WI38 (cell line): ENCODE results near the gene FAM83F.

ENCODE experiments used
- H3K4me3 ChIP-seq: 2 replicates; pipeline ENCODE4 v1.5.1; 2011; ENCODE audit warnings: low read depth, mild to moderate bottlenecking, control low read depth, low read length
- TF ChIP-seq, protein P1 (sequence below): IDR thresholded peaks from 2 replicates; pipeline ENCODE4 v1.5.1; 2012; ENCODE audit warnings: low read depth, mild to moderate bottlenecking, control low read depth, low read length

Gene FAM83F

DNA sequence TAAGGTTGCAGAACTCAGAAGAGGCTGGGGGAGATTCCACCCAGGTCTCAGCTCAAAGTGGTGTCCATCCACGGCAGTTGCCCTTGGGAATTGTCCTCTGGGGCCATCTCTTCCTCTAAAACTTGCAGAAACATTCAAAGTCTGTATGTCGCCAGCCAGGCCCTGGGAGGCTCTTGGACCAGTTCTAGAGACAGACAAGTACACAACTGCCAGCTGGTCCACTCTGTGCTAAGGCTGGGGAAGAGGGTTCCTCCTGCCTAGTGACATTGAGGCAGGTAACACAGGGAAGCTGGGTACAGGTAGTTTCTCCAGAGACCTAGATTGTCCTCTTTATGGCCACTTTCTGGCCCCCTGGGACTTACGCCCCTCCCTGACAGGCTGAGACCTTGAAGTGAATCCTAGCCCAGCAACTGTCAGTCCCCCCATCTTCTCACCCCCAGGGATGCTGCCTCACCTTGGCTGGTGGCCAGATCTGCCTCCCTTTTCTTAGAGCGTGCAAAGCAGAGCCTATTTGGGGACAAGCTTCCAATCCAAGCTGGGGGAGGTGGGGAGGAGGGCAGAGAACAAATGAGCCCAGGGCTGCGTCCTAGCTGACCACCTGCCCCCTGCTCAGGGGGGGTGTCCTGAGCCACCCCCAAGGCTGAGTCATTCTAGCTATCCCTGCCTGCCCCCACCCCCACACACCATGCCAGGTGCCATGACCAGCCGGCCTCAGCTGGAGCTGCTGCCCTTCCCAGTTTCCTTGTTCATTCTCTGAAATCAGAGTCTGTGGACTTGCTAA lies 8.4 kb downstream of the FAM83F start:
- no peak overlapping the region for H3K4me3 ChIP-seq
- TF ChIP-seq, protein P1, sequence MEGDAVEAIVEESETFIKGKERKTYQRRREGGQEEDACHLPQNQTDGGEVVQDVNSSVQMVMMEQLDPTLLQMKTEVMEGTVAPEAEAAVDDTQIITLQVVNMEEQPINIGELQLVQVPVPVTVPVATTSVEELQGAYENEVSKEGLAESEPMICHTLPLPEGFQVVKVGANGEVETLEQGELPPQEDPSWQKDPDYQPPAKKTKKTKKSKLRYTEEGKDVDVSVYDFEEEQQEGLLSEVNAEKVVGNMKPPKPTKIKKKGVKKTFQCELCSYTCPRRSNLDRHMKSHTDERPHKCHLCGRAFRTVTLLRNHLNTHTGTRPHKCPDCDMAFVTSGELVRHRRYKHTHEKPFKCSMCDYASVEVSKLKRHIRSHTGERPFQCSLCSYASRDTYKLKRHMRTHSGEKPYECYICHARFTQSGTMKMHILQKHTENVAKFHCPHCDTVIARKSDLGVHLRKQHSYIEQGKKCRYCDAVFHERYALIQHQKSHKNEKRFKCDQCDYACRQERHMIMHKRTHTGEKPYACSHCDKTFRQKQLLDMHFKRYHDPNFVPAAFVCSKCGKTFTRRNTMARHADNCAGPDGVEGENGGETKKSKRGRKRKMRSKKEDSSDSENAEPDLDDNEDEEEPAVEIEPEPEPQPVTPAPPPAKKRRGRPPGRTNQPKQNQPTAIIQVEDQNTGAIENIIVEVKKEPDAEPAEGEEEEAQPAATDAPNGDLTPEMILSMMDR = no peak

DNA sequence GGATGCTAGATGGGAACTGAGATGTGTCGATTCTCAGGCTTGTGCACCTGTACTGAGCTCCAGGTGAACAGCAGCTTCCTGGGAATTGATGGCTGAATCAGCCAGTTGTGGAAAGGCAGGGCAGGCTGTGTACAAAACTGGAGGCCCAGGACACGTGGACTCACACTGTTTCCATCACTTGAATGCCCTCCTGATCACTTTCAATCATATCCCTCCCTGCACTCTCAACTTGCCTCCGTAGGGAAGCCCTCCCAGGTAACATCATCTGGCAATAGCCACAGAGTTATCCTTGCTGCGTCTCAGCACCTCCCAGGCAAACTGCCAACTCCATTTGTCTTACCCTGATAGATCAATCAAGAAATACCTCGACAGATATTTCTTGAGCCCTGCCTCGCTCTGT lies 10.1 kb downstream of the FAM83F start:
- TF ChIP-seq, protein P1 = no peak
- no peak overlapping the region for H3K4me3 ChIP-seq

DNA sequence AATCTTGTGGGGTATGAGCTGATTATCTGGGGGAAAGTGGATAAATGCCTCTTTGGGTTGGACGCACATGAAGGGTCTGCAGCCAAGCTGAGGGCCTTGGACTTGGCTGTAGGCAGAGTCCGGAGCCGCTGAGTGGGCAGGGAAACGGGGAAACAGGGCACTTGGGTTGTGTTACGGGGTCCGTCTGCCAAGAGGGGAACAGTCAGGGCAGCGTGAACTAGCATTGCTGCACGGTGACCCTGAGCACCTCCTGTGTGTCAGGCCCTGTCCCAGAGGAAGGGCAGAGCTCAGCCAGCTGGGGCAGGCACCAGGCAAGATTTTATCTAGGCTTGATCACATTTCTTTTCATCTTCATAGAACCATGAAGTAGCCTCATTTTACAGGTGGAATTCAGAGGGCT lies 11.9 kb downstream of the FAM83F start:
- no peak overlapping the region for H3K4me3 ChIP-seq
- TF ChIP-seq, protein P1 = no peak

DNA sequence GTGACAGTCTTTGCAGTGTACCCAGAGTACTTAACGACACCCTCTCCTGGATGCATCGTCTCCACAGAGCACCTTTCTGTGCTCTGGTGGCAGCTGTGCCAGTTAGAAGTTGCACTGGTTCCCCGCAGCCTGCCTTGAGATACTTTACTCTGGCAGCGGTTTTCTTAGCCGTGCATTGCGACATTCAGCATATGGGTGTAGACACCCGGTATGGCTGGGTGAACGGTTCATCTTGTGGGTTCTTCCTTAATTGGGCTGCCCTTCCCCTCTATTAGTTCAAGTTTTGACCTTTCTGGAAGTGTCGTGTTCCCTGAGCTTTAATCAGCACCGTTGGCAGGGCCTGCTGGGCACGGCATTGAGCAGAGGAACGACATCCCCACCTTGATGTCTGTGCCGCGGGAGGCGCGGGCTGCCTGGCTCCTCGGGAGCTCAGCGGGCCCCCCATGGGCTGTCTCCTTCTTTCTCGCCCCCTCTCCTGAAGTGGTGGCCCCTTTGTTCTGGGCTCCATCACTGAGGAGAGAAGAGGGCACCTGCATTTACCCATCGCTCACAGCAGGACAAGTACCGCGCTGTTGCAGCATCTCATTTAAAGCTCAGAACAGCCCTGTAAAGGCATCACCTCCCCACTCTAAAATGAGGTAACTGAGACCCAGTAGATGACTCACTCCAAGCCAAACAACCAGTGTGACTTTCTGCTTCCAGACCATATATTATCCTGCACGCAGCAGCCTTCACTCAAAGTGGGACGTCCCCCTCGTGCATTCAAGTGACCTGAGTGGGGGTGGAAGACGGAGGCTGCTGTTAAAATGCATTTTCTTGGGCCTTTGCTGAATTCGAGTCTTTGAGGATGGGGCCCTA lies 13.3 kb downstream of the FAM83F start:
- H3K4me3 ChIP-seq = no peak overlapping the region
- TF ChIP-seq, protein P1 = no peak

DNA sequence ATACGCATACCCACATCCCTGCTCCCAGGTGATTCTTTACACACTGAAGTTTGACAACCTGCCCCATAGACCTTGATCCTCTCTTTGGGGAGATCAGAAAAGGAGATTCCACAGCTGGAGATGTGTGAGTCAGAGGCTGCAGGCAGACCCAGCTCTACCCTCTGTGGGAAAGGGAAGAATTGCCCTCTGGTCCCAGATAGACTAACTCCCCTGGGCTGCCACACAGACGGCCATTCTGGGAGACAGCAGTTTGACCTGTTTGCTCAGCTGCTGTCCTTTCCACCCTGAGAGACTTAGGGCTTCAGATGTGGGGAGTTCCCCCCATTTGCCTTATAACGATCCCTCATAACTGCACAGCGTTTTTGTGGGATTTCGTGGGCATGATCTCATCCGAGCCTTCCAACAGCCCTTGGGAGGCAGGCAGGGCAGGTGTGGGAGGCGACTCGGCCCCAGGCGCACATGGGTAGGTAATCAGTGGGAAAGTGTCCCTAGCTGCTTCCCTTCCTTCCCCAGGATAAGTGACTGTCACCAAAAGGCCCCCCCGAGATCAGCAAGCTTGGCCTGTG lies 14.1 kb downstream of the FAM83F start:
- TF ChIP-seq, protein P1 = no peak
- H3K4me3 ChIP-seq = no peak overlapping the region

DNA sequence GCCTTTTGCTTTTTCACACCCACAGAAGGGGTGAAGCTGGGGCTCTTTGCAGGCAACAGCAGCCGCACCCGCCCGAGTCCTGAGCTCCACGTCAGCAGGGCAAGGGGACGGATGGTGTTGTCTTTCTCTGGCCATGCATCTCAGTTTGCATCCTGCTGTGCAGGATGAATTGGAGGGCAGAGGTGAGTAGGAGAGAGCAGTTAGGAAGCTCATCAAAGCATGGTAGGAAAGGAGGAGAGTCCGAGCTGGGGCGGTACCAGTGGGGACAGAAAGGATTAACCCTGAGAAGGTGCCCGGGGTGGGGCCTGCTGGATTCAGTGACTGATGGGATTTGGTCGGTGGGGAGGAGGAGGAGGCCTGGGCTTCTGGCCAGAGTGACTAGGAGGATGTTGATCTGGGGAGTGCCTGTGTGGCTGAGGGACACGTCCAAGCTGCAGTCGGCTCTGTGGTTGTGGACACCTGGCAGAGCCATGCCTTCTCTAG lies 14.6 kb downstream of the FAM83F start:
- TF ChIP-seq, protein P1 = no peak
- H3K4me3 ChIP-seq = no peak overlapping the region
